Measurements from ENCODE around the gene SOX2.
"Not testable (repeated sequence)": the region's sequence is repeated elsewhere in the genome, so short reads cannot be mapped to it uniquely, and the experiment has no call there.

Gene SOX2

DNA sequence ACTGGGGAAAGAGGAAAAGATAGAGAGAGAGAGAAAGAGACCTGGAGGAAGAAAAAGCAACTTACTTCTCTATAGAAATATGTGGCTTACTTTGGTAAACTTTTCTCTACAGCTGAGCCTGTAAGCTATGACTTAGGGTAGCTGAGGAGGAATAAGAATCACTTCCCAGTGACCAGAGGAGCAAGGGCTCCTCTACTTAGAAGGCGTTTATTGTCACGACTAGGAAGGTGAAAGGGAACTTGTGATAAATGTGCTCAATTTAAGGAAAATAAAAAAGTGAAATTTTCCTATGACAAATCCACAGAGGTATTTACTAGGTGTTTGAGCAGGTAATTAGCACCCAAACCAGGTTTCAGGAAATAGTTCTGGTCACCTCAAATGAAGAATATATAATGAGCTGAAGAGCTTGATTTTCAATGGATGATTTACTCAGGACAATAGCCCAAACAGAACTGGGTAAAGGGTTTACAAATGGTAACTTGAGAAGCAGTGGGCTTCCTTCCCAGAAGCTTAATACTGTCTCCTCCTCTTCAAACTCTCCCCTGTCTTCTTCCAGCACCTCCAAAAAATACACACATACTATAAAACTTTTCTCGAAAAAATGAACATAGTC is 46.1 kb downstream of the SOX2 start:
- no peak for DNase-seq (ENCODE audit: low read depth in 2 of 2)

DNA sequence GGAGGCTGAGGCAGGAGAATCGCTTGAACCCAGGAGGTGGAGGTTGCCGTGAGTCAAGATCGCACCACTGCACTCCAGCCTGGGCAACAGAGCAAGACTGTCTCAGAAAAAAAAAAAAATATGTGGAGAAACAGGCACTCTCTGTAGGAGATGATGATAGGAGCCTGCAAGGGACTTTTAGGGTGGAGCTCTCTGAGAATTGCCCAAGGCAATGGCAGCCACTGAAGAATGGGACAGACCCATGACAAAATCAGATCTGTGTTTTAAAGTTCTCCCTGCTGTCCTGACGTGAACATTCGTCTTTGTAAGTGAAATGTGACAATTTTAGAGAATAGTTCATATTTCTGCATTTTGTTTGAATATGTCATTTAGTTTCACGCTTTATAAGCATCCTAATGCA is 50.2 kb downstream of the SOX2 start:
- DNase-seq (ENCODE audit: low read depth in 2 of 2): no peak

DNA sequence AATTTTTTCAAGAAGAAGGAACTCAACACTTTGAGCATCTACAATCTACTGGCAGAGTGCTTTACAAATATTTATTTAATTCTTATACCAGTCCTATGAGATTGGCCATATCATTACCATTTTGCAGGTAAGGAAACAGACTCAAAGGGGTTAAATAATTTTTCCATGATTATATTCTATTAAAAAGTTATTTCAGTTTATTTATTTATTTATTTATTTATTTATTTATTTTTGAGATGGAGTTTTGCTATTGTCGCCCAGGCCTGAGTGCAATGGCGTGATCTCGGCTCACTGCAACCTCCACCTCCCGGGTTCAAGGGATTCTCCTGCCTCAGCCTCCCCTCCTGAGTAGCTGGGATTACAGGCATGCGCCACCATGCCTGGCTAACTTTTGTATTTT is 52.3 kb downstream of the SOX2 start:
- DNase-seq (ENCODE audit: low read depth in 2 of 2): not testable (repeated sequence)
